Osteocyte (in vitro differentiated cells): ENCODE results near the gene AP2A2. TPM values are rescaled to one million over a fixed set of nuclear protein-coding genes. Genes with fewer than 3 reads are reported as not detected.

Experiments
- DNase-seq: peaks from one replicate; pipeline ENCODE4 v3.0.0; 2021; ENCODE audit warnings: mixed read lengths; ENCODE audit not compliant: unreplicated experiment; ENCODE audit errors: extremely low spot score
- H3K27ac Mint-ChIP-seq: one replicate; pipeline ENCODE4 v1.8.0; 2021; ENCODE audit warnings: mild to moderate bottlenecking, mixed read lengths; ENCODE audit not compliant: unreplicated experiment
- H3K27me3 Mint-ChIP-seq: one replicate; pipeline ENCODE4 v1.8.0; 2021; ENCODE audit warnings: mixed read lengths; ENCODE audit not compliant: unreplicated experiment
- H3K36me3 Mint-ChIP-seq: one replicate; pipeline ENCODE4 v1.8.0; 2021; ENCODE audit warnings: mixed read lengths; ENCODE audit not compliant: unreplicated experiment
- H3K4me1 Mint-ChIP-seq: one replicate; pipeline ENCODE4 v1.8.0; 2021; ENCODE audit warnings: mixed read lengths; ENCODE audit not compliant: unreplicated experiment
- H3K4me3 Mint-ChIP-seq: one replicate; pipeline ENCODE4 v1.8.0; 2021; ENCODE audit warnings: mild to moderate bottlenecking, moderate library complexity, mixed read lengths; ENCODE audit not compliant: unreplicated experiment
- H3K9me3 Mint-ChIP-seq: one replicate; pipeline ENCODE4 v1.8.0; 2021; ENCODE audit warnings: mixed read lengths; ENCODE audit not compliant: unreplicated experiment
- total RNA-seq: library from RNA; stranded (reverse); gene quantifications from 2 replicates; pipeline ENCODE4 v1.2.1, GENCODE V29; 2021
- TF ChIP-seq, protein P1 (sequence below): fragments of 200-600 bp; sonication (generic); IDR thresholded peaks from 2 replicates; pipeline ENCODE4 v1.5.0; 2021; ENCODE audit warnings: antibody characterized with exemption, mild to moderate bottlenecking, moderate library complexity

The AP2A2 gene
- total RNA-seq, 1 donor from 2014 or later, result 102 TPM

DNA sequence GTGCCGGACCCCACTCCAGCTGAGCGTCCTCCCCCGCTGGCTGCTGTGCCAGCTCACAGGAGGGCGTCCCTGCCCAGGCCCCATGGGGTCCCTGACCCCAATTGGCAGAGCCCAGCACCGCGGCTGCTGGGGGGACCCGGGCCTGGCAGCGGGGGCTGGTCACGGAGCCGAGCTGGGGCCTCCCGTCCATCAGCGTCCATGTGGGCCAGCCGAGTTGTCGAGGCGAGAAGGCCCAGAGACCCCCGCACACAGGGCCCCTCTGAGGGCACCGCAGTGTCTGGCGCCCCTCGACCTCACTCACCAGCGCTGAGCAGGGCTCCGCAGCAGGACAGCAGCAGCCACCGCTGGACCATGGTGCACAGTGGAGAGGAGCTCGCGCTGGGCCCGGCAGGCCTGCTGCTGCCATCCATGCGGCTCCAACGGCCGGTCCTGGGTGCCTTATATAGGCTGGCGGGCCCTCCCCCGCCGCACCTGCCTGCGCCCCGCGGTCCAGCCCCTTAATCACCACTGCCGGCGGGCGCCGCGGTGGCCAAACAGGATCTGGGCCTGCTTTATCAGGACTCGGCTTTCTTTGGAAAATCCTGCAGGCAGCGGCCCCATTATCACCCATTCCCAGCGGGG is 110.7 kb downstream of the AP2A2 start, which contains the start of gene MUC6:
Gene MUC6, minus strand, starts transcription at position 416 of the 621 bp plus-strand sequence. Its CDS starts 63 bp downstream, at position 353.
- no peak for DNase-seq
- Mint-ChIP-seq H3K4me1 (no peaks in the 10 kb centered on the region), H3K27ac (no peak within 1 kb of the TSS), H3K9me3 (no peaks in the 10 kb centered on the region), H3K27me3 (no peaks in the 10 kb centered on the region), H3K36me3 (no peaks in the 10 kb centered on the region), H3K4me3 (no peak within 1 kb of the TSS)
- TF ChIP-seq, protein P1, sequence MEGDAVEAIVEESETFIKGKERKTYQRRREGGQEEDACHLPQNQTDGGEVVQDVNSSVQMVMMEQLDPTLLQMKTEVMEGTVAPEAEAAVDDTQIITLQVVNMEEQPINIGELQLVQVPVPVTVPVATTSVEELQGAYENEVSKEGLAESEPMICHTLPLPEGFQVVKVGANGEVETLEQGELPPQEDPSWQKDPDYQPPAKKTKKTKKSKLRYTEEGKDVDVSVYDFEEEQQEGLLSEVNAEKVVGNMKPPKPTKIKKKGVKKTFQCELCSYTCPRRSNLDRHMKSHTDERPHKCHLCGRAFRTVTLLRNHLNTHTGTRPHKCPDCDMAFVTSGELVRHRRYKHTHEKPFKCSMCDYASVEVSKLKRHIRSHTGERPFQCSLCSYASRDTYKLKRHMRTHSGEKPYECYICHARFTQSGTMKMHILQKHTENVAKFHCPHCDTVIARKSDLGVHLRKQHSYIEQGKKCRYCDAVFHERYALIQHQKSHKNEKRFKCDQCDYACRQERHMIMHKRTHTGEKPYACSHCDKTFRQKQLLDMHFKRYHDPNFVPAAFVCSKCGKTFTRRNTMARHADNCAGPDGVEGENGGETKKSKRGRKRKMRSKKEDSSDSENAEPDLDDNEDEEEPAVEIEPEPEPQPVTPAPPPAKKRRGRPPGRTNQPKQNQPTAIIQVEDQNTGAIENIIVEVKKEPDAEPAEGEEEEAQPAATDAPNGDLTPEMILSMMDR, result no peak

DNA sequence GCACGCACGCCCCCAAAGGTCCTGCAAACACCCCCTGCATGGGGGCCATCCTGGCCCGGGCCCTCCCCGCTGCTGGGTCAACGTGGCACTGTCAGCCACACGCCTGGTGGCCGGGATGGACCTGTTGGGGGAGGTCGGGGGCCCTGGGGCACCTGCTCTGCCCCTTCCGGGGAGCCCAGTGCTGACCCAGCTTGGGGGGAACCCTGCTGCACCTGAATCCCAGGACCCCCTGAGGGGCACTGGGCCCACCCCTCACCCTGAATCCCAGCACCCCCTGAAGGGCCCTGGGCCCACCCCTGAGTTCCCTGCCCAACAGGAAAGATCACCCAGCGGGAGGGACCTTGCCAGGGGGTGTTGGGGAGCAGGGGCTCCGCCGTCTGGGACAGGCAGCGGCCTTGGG is 111.3 kb downstream of the AP2A2 start:
- Mint-ChIP-seq H3K4me3 (no peak overlapping the region), H3K27me3 (no peaks in the 10 kb centered on the region), H3K4me1 (no peaks in the 10 kb centered on the region), H3K27ac (no peak overlapping the region), H3K9me3 (no peaks in the 10 kb centered on the region), H3K36me3 (no peaks in the 10 kb centered on the region)
- TF ChIP-seq, protein P1, result no peak
- DNase-seq, result no peak

DNA sequence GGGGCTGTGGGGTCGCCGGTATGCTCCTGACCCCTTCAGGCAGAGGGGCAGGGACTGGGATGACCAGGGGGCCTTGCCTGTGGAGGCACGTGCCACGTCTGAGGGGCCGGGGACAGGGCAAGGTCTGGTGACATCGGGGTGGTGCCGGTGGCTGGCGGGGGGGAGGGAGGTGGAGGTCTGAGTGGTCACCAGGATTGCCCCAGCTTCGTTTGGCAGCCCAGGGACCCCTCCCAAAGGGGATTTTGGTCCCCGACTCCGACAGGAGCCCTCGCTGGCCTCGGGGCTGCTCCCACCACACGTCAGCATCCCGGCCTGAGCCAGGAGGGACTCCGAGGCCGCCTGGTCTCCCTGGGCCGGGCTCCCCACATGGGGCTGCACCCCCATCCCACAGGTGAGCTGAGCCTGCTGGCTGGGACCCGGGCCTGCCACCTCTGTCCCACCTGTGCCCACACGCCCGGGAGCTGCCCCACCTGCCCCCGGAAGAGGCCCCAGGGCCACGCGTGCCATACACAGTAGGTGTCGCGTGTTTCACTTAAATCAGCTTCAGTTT is 111.9 kb downstream of the AP2A2 start:
- H3K4me1 Mint-ChIP-seq, result no peaks in the 10 kb centered on the region
- H3K27ac Mint-ChIP-seq, result no peak overlapping the region
- DNase-seq, result no peak
- TF ChIP-seq, protein P1, result no peak
- H3K36me3 Mint-ChIP-seq, result no peaks in the 10 kb centered on the region
- no peaks in the 10 kb centered on the region for H3K27me3 Mint-ChIP-seq
- H3K4me3 Mint-ChIP-seq, result no peak overlapping the region
- H3K9me3 Mint-ChIP-seq, result no peaks in the 10 kb centered on the region

DNA sequence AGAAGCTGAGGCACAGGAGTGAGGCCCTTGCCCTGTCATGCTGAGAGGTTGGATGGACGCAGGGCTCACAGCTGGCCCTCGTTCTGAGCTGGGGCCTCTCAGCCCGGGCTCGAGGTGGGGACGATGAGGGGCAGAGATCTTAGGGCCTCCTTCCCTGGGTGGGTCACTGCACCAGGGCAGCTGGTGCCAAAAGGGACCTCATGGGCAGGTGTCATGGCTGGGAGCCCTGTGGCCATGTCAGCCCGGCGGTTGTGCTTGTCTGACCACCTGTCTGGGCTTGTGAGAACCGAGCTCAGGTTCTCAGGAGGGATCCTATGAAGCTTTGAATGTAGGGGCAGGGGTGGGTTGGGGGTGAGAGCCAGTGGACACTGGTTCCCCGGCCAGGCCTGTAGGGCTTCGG is 112.7 kb downstream of the AP2A2 start:
- Mint-ChIP-seq H3K27me3 (no peaks in the 10 kb centered on the region), H3K9me3 (no peaks in the 10 kb centered on the region), H3K27ac (no peak overlapping the region), H3K4me3 (no peak overlapping the region), H3K4me1 (no peaks in the 10 kb centered on the region), H3K36me3 (no peaks in the 10 kb centered on the region)
- TF ChIP-seq, protein P1, result no peak
- no peak for DNase-seq

DNA sequence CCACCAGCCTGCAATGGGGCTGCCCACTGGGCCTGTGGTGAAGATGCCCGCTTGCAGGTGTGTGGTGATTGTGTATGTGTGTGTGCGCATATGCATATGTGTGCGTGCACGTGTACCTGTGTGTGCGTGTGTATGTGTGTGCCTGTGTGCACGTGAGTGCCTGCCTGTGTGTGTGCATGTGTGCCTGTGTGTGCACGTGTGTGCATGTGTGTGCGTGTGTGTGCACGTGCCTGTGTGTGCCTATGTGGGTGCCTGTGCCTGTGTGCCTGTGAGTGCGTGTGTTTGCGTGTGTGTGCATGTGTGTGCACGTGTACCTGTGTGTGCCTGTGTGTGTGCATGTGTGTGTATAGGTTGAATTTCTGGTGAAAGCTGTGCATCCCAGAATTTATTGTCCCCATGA is 113.3 kb downstream of the AP2A2 start:
- H3K9me3 Mint-ChIP-seq, result no peaks in the 10 kb centered on the region
- no peak overlapping the region for H3K4me3 Mint-ChIP-seq
- TF ChIP-seq, protein P1, result no peak
- no peaks in the 10 kb centered on the region for H3K36me3 Mint-ChIP-seq
- no peak overlapping the region for H3K27ac Mint-ChIP-seq
- no peak for DNase-seq
- peaks cover 2% of the 10 kb centered on the region for H3K27me3 Mint-ChIP-seq
- H3K4me1 Mint-ChIP-seq, result no peaks in the 10 kb centered on the region
